Epidermal melanocyte (primary cell): ENCODE measurements around the gene CARMIL1.
"Not testable (repeated sequence)": the region's sequence is repeated elsewhere in the genome, so short reads cannot be mapped to it uniquely, and the experiment has no call there.

Experiments used
- DNase-seq: peaks from one replicate; pipeline ENCODE4 v3.0.0; 2011; ENCODE audit warnings: low spot score; ENCODE audit not compliant: insufficient read length

Gene CARMIL1

GRCh38 chr6:25555188-25555587 is 276.0 kb downstream of the CARMIL1 start:
- DNase-seq, result no peak

- DNase-seq, result peak; percentile 58
Observed at GRCh38 chr6:25556516-25556915, 277.3 kb downstream of the CARMIL1 start.

- DNase-seq, result no peak
Observed at GRCh38 chr6:25558155-25558817, 279.1 kb downstream of the CARMIL1 start.

- DNase-seq, result no peak
Observed at GRCh38 chr6:25560865-25561264, 281.7 kb downstream of the CARMIL1 start.

GRCh38 chr6:25564943-25565342 is 285.8 kb downstream of the CARMIL1 start:
- DNase-seq, result no peak

- no peak for DNase-seq
Observed at GRCh38 chr6:25570578-25570977, 291.4 kb downstream of the CARMIL1 start.

GRCh38 chr6:25576919-25577318 is 297.7 kb downstream of the CARMIL1 start:
- DNase-seq, result no peak

GRCh38 chr6:25578538-25578937 is 299.4 kb downstream of the CARMIL1 start:
- no peak for DNase-seq

GRCh38 chr6:25579391-25579883 is 300.3 kb downstream of the CARMIL1 start:
- DNase-seq, result no peak

GRCh38 chr6:25579902-25580495 is 300.8 kb downstream of the CARMIL1 start:
- no peak for DNase-seq

- DNase-seq, result no peak
Observed at GRCh38 chr6:25582101-25582500, 302.9 kb downstream of the CARMIL1 start.

- DNase-seq, result no peak
Observed at GRCh38 chr6:25583099-25583498, 303.9 kb downstream of the CARMIL1 start.

GRCh38 chr6:25583906-25584305 is 304.7 kb downstream of the CARMIL1 start:
- no peak for DNase-seq

GRCh38 chr6:25585225-25585624 is 306.1 kb downstream of the CARMIL1 start:
- DNase-seq, result no peak

- not testable (repeated sequence) for DNase-seq
Observed at GRCh38 chr6:25586119-25586518, 306.9 kb downstream of the CARMIL1 start.

GRCh38 chr6:25586927-25587326 is 307.8 kb downstream of the CARMIL1 start:
- DNase-seq, result no peak

GRCh38 chr6:25590986-25591385 is 311.8 kb downstream of the CARMIL1 start:
- DNase-seq, result no peak

GRCh38 chr6:25596928-25597818 is 318.0 kb downstream of the CARMIL1 start:
- DNase-seq, result no peak

- DNase-seq, result no peak
Observed at GRCh38 chr6:25599516-25600085, 320.4 kb downstream of the CARMIL1 start.

GRCh38 chr6:25601800-25602673 is 322.9 kb downstream of the CARMIL1 start:
- peak; percentile 39 for DNase-seq

GRCh38 chr6:25602674-25602982 is 323.5 kb downstream of the CARMIL1 start:
- no peak for DNase-seq
